ENCODE measurements around the gene SYT7.
A peak's percentile ranks its signal among the peaks of the same experiment; 100 is the strongest.

Gene SYT7

GRCh38 chr11:61607920-61608599, 27.2 kb upstream of the SYT7 start:
- DNase-seq: no peak

- no peak for DNase-seq
These were observed 26.6 kb upstream of the SYT7 start for GRCh38 chr11:61607426-61607825.

DNA sequence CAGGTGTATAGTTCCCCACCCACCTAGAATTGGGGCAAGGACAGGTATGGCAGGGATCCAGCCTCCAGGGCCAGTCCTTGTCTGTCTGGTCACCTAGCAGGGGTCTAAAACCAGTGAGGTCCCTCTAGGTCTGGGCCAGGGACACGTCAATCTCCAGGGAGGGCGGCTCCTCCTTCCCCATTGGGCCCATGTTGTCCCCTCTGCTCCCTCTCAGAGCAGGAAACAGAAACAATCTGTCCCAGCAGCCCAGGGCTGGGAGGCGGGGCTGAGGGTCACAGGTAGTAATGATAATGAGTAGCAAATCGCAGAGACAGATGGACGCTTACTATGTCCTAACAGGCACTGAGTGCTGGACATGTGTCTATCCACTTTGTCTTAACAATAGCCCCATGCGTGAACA, 22.8 kb upstream of the SYT7 start:
- peak; percentile 53 for DNase-seq

- peak; percentile 69 for DNase-seq
These were observed 22.1 kb upstream of the SYT7 start for GRCh38 chr11:61602775-61603569.

DNA sequence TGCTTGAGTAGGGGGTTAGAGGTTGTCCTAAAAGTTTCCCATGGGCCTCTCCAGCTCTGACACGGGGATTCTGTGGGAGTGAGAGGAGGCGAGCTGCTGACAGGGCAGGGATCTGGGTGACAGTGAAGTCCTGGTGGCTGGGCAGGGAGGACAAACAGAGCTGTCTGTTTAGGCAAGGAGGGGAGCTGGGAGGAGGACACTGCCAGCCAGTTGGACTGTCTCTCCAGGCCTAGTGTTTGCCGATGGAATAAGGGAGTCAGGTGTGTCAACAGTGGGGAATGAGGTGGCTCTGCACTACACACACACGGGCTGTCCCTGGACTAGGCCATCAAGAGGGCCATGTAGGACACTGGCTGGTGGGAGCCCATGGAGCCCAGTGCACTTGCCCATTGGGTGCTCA, 20.6 kb upstream of the SYT7 start:
- no peak for DNase-seq

GRCh38 chr11:61599968-61600710, 19.3 kb upstream of the SYT7 start:
- DNase-seq: no peak

DNA sequence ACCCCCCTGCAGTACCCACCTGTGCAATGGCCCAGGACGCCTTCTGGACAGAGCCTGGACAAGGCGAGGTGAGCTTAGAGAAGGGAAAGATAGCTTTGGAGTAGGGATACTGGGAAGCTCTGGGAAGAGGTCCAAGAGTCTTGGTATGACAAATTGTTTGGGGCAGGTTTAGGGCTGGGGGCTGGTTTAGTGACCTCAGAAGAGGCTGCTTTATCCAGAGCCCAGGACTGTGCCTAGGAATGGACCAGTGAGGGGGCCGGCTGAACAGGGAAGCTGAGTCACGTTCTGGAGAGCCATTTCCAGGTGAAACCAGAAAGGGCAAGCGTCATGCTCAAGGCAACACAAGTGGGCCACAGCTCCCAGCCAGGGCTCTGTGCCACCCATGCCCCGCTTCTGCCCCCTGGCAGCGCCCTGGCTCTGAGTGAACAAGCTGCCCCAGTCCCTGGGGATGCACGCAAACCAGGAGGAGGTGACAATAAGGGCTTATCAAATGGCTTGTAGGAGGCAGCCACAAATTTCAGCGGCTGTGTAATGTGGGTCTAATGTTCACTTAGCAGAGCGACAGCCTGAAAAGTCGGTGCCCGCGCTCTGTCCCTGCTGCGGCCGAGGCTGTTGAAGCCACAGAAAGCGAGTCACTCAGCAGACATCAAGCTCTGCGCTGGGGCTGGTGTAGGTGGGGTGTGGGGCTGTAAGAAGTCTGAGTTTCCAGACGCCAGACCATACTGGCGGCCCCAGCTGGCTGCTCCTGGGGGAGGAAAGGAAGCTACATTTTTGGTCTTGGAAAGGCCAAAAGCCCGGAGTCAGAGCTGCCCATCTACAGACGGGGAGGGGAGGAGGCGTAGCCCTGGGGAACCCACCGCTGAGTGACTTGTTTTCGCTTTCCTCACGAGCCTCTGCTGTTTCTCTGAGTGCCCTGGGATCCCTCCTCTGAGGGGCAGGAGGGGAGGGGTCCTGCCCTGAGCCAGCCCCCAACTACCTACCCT, 18.3 kb upstream of the SYT7 start:
- DNase-seq: peak; percentile 60

DNA sequence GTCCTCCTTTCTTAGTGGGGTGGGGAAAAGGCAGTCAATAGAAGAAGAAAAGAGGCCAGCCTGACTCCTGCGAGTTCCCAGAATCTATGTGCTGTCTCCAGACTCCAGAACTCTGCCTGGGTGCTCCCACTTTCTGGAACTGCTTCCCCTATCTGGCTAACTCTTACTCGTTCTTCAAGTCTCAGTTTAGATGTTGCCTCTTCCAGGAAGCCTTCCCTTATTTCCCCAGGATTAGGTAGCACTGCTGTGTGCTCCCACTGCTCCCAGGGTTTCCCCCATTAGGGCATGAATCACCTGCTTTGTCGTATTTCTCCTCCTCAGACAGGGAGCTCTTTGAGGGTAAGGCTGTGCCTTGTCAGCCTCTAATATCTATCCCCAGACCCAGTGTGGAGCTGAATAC, 17.5 kb upstream of the SYT7 start:
- no peak for DNase-seq

GRCh38 chr11:61596990-61597389, 16.1 kb upstream of the SYT7 start:
- no peak for DNase-seq

GRCh38 chr11:61596542-61596941, 15.7 kb upstream of the SYT7 start:
- no peak for DNase-seq

DNA sequence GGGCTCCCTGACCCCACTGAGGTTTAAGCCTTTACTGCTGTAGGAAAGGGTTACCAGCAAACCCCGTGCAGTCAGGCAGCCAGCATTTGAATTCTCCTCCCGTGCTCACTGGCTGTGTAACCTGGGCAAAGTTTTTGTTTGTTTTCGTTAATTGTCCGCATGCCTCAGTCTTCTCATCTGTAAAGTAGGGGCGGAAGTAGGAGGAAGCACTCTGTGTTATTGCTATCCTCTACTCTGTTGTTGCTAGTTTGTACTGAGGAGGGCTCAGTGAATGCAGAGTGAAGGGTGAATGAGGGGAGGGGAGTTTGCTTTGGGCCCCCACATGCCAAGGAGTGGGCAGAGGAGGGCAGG, 14.0 kb upstream of the SYT7 start:
- DNase-seq: no peak

DNA sequence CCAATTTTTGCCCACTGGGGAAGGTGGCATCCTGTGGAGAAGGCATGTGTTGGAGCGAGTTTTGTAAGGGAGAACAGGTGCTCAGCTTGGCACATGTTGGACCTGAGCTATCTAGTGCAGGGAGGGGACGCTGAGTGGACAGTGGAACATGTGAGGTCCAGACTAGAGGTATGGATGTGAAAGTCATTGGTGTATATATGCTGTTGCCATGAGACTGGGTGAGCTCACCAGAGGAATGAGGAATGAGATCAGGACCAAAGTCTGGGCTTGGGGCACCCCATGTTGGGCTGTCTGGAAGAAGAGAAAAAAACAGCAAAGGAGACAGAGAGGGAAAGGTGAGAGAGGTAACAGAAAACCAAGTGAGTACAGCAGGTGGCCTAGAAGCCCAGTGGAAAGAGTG, 12.3 kb upstream of the SYT7 start:
- DNase-seq: no peak

GRCh38 chr11:61592176-61592575, 11.3 kb upstream of the SYT7 start:
- no peak for DNase-seq

GRCh38 chr11:61589961-61590360, 9.1 kb upstream of the SYT7 start:
- no peak for DNase-seq

DNA sequence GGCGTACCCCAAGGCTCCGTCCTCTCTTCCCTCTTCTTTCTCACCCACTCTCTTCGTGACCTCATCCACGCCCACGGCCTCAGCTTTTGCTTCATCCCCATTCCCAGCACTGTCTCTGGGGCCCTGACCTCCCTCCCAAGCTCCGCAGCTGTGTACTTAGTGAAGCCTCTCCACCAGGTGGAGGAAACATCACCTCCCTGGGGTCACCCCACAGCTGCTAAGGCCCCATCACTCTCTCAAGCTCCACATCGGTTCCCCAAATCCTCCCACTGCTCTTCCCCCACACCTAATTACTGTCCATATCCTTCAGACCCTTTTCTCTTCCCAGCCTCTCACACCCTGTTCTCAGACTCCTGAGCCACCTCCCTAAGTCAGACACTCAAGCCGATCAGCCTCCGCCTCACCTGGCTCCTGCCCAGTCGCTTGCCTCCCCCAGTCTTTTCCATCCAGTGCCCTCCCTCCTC, 7.9 kb upstream of the SYT7 start:
- DNase-seq: peak; percentile 23

DNA sequence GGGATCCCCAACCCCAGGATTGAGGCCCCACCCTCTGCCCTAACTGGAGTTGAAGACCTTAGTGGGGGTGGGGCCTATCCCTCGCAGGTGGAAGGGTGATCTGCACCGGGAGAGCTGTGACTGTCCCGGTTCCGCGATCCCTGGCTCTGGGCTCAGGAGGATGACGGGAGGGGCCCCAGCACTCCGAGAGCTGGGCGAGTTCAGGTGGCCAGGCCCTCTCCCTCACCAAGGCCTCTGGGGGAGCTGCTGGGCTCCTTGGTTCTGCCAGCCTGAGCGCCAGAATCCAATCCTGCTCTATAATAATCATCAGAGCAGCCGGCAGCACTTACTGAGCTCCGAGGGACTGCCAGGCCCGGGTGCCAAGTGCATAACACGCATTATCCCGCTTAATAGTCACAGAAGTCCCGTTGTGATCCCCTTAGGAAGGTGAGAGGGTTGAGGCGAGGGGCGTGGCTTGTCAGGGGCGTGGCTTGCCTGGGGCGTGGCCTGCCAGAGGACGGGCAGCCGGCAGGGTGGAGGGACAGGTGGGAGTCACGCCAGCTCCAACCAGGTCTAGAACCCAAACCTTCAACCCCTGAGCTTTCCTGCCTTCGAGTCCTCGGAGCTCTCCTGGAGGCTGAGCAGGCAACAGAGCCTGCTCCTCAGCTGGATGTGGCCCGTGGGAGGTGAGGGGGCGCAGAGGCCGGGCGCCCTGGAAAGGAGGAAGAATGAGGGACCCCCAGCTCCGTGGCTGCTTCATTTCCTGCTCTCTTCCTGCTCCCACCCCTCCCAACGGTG, 7.3 kb upstream of the SYT7 start:
- peak; percentile 33 for DNase-seq

DNA sequence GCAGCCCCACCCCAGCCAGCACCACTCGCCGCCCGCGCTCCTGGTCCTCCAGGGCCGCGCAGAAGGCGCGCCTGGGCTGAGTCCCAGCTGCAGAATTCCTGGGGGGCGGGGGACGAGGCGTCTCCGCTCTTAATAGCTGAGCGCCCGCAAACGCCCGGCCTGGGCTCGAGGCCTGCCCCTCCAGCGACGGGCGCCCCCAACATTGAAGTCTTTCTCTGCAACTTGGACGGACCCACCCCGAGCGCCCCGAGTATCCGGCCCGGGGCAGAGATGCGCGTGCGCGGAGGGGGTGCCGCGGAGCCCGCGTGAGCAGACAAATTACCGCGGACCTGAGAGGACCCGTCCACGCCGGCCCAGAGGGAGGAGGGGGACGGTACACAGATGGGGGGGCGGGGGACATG, 6.7 kb upstream of the SYT7 start:
- DNase-seq: no peak

DNA sequence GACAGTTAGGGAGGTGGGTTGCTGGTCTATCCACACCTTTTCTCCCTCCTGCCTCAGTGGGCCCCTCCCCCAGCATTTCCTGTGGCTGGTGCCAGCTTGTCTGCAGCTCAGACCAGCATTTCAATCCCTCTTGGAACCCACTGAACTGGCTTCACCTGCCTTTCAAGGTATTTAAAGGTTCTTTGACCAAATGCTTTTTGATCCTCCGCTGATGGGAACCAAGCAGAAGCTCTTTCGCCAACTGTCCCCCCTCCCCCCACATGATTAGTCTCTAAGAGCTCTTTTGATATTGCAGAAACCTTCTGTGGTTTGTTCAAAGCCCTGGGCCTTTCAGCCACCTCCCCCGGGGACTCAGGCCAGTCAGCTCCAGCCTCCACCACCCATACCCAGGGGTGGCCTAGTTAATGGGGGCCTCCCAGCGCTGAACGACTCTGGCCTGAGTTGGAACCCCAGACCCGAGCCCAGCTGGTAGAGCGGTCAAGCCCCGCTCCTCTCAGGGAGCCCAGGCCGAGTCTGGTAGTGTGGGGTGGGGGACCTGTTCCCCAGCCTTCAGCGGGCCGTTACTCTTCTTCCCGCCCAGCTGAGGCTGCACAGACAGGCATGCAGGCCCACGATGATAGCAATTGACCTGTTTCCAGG, 6.0 kb upstream of the SYT7 start:
- peak; percentile 24 for DNase-seq

DNA sequence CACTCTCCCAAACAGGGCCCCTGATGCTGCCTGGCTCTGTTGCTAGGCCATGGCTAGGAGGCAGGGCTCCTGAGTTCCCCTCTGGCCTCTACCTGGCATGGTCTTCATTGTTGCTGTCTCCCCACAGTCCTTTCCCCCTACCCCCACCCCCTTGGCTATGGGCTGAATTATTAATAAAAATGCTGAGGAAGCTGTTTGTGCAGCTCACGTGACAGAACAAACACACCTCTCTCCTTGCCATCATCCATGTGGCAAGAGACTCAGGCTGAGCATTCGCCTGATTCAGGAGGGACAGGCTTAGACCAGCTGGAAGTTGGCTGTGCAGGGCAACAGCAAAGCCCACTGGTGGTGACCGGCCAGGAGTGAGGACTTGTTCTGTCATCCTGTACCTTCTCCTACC, 4.2 kb upstream of the SYT7 start:
- peak; percentile 27 for DNase-seq

DNA sequence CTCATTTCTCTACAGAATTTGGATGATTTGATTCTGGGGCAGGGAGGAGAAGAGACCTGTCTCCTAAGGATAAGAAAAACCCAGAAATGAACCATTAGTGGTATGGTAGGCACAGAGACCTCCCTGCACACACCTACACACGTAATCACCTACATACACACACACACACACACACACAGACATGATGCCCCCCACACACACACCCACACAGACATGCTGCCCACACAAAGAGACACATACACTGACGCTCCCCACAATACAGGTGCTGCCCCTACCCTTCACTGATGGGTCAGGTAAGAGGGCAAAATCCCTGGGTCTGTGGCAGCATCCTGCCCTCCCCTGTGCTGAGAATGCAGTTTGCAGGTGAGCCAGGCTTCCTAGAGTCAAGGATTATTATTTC, 1.1 kb upstream of the SYT7 start:
- DNase-seq: no peak

GRCh38 chr11:61580271-61580888, 496 bp downstream of the SYT7 start:
- no peak for DNase-seq

All from DMS79 treated with DMSO at 0.1 percent for 48 hours (cell line).